K562 (cell line): ENCODE measurements around the gene CCK. TPM values are rescaled to one million over a fixed set of nuclear protein-coding genes. Genes with fewer than 3 reads are reported as not detected.

ENCODE experiments used
- ATAC-seq: fragments of 200-7000 bp; cut with Tn5 transposase; 3 replicates; pipeline ENCODE4 v1.9.1; 2020; ENCODE audit warnings: moderate library complexity
- BruUV-seq: library from RNA; stranded (reverse); fragments of 400-500 nt; replicated peaks from 2 replicates; lab custom pipeline; 2021; lab: Mats Ljungman, UMichigan
- CTCF ChIA-PET: fragments of 300-600 bp; formaldehyde crosslinking; extraction: SDS; loops from one replicate; lab custom pipeline; 2021; ENCODE audit warnings: low intra/inter-chr PET ratio; lab: Yijun Ruan, JAX
- POLR2A ChIA-PET: fragments of 300-600, 350-650 bp; sonication (Branson Sonifier 250); formaldehyde crosslinking; extraction: SDS; loops from one replicate; lab custom pipeline; 2021; ENCODE audit warnings: antibody characterized with exemption, inconsistent platforms; lab: Yijun Ruan, JAX
- DNase-seq, 4 experiments: peaks; one replicate each; pipeline versions ENCODE4 v3.0.0 to v3.0.0-alpha.2; 2011 to 2018; ENCODE audit warnings: low spot score in 3 of 4, mixed read lengths in 3 of 4; ENCODE audit errors: extremely low read depth in 1 of 4
- FAIRE-seq: peaks from 2 replicates; lab custom pipeline; 2011; peaks lifted over from hg19 to GRCh38; lab: Jason Lieb, UNC
- H2AFZ ChIP-seq: 2 replicates; pipeline ENCODE4 v1.6.0; 2011; ENCODE audit warnings: low read depth, low read length, control low read depth, inconsistent platforms
- H3K27ac ChIP-seq: fragments of 200-600 bp; 3 replicates; pipeline ENCODE4 v1.8.0; 2011; ENCODE audit warnings: low read depth, mild to moderate bottlenecking, control low read depth, inconsistent platforms, low read length, moderate library complexity, mixed read lengths; ENCODE audit errors: extremely low read depth
- H3K27me3 ChIP-seq, 2 experiments: fragments of 300-600 bp in 1 of 2; 2 replicates in 1 of 2; 3 replicates in 1 of 2; pipeline versions ENCODE4 v1.6.0 to v1.8.0; 2011; ENCODE audit warnings: inconsistent platforms in 2 of 2, low read length in 2 of 2, mild to moderate bottlenecking in 1 of 2, mixed read lengths in 1 of 2, moderate library complexity in 1 of 2; ENCODE audit not compliant: control insufficient read depth in 2 of 2, insufficient read depth in 2 of 2
- H3K36me3 ChIP-seq: fragments of 300-600 bp; 3 replicates; pipeline ENCODE4 v1.8.0; 2011; ENCODE audit warnings: mild to moderate bottlenecking, low read length, inconsistent platforms; ENCODE audit not compliant: control insufficient read depth, insufficient read depth
- H3K4me1 ChIP-seq, 2 experiments: fragments of 200-600 bp in 1 of 2; replicated peaks in 1 of 2; 2 replicates in 1 of 2; 3 replicates in 1 of 2; pipeline versions ENCODE4 v1.5.1 to v1.8.0; 2011; ENCODE audit warnings: inconsistent platforms in 2 of 2, low read length in 2 of 2, mild to moderate bottlenecking in 1 of 2, mixed read lengths in 1 of 2, moderate library complexity in 1 of 2; ENCODE audit not compliant: control insufficient read depth in 2 of 2, insufficient read depth in 2 of 2
- H3K4me2 ChIP-seq: 2 replicates; pipeline ENCODE4 v1.6.1; 2011; ENCODE audit warnings: low read length, control low read depth, inconsistent platforms, mixed read lengths; ENCODE audit not compliant: insufficient read depth
- H3K4me3 ChIP-seq: fragments of 200-600 bp; sonication (generic), shearing (Covaris generic); 2 replicates; pipeline ENCODE4 v1.5.1; 2016; ENCODE audit warnings: control low read depth, inconsistent platforms
- H3K79me2 ChIP-seq: fragments of 200-600 bp; 3 replicates; pipeline ENCODE4 v1.8.0; 2011; ENCODE audit warnings: low read length, inconsistent platforms; ENCODE audit not compliant: control insufficient read depth, insufficient read depth
- H3K9ac ChIP-seq, 2 experiments: 2 replicates each; pipeline versions ENCODE4 v1.6.0 to v1.6.1; 2011; ENCODE audit warnings: low read depth in 2 of 2, low read length in 2 of 2, control low read depth in 1 of 2, inconsistent platforms in 1 of 2, mild to moderate bottlenecking in 1 of 2, mixed read lengths in 1 of 2; ENCODE audit not compliant: insufficient read depth in 1 of 2
- H3K9me1 ChIP-seq: one replicate; pipeline ENCODE4 v1.6.0; 2011; ENCODE audit warnings: inconsistent platforms, mild to moderate bottlenecking, low read length, moderate library complexity; ENCODE audit not compliant: control insufficient read depth, insufficient read depth
- H3K9me3 ChIP-seq: replicated peaks from 2 replicates; pipeline ENCODE4 v1.5.1; 2011; ENCODE audit warnings: low read depth, low read length, inconsistent platforms; ENCODE audit not compliant: control insufficient read depth, insufficient read depth
- H4K20me1 ChIP-seq: replicated peaks from 2 replicates; pipeline ENCODE4 v1.6.1; 2011; ENCODE audit warnings: low read length, inconsistent platforms, mixed read lengths; ENCODE audit not compliant: control insufficient read depth, insufficient read depth
- ADNP ChIP-seq: fragments of 200-800 bp; sonication (Bioruptor generic); IDR thresholded peaks from 2 replicates; pipeline ENCODE4 v1.6.1; 2016; ENCODE audit warnings: missing genetic modification characterization, missing compliant biosample characterization
- ATF7 ChIP-seq: fragments of 450-650 bp; IDR thresholded peaks from 2 replicates; pipeline ENCODE4 v1.7.1; 2014; ENCODE audit warnings: mild to moderate bottlenecking, moderate library complexity
- CEBPB ChIP-seq: fragments of 450-650 bp; IDR thresholded peaks from 2 replicates; pipeline ENCODE4 v1.6.1; 2016; ENCODE audit warnings: missing genetic modification characterization, missing compliant biosample characterization
- KLF16 ChIP-seq: IDR thresholded peaks from 2 replicates; pipeline ENCODE4 v1.6.1; 2016; ENCODE audit warnings: antibody characterized with exemption
- MEF2A ChIP-seq: IDR thresholded peaks from 2 replicates; pipeline ENCODE4 v1.6.1; 2011; ENCODE audit warnings: low read depth, mild to moderate bottlenecking, low read length, moderate library complexity; ENCODE audit not compliant: control insufficient read depth
- NFXL1 ChIP-seq: fragments of 450-650 bp; formaldehyde crosslinking; IDR thresholded peaks from 2 replicates; pipeline ENCODE4 v1.4.0; 2021; ENCODE audit warnings: mild to moderate bottlenecking
- USF1 ChIP-seq: sonication (generic); formaldehyde crosslinking; IDR thresholded peaks from 2 replicates; pipeline ENCODE4 v1.9.0; 2022; ENCODE audit warnings: mild to moderate bottlenecking, missing genetic modification reagents
- ZNF165 ChIP-seq: fragments of 250-450 bp; sonication (Bioruptor Pico); IDR thresholded peaks from 2 replicates; pipeline ENCODE4 v1.4.0; 2020; ENCODE audit warnings: borderline replicate concordance
- ZNF239 ChIP-seq: fragments of 250-450 bp; sonication (Bioruptor Pico); IDR thresholded peaks from 2 replicates; pipeline ENCODE4 v1.4.0; 2020; ENCODE audit warnings: mild to moderate bottlenecking
- ZNF586 ChIP-seq: fragments of 450-650 bp; formaldehyde crosslinking; conservative IDR thresholded peaks from 2 replicates; pipeline ENCODE4 v1.4.0; 2020; ENCODE audit warnings: mild to moderate bottlenecking, moderate library complexity
- ZNF780A ChIP-seq: fragments of 250-450 bp; sonication (Bioruptor Pico); IDR thresholded peaks from 2 replicates; pipeline ENCODE4 v1.5.0; 2021; ENCODE audit warnings: mild to moderate bottlenecking
- WGBS: fragments of 100-300 bp; shearing (Covaris generic); methylation state at CpG from one replicate; pipeline ENCODE4 v1.1.6; 2016; ENCODE audit warnings: low coverage, mixed read lengths; ENCODE audit not compliant: insufficient coverage; ENCODE audit errors: missing lambda C conversion rate; 5-methylcytosine and 5-hydroxymethylcytosine counted together
- in situ Hi-C: fragments of 300-500 bp; cut with MboI; formaldehyde crosslinking; loops from 4 replicates; pipeline ENCODE4 v1.15.0; 2018; ENCODE audit warnings: inconsistent platforms, mixed read lengths
- intact Hi-C: fragments of 100-400 bp; cut with micrococcal nuclease; formaldehyde crosslinking; loops from 2 replicates; pipeline ENCODE4 v1.14.2; 2022
- polyA plus RNA-seq, 8 experiments: library from polyadenylated mRNA; depleted of rRNA in 4 of 8; stranded (reverse) in 5 of 8; unstranded in 3 of 8; fragments of >200 nt; fragmentation: Nextera tagmentation in 2 of 8; fragmentation: Illumina TruSeq in 1 of 8; extraction: Ambion mirVana in 2 of 8; extraction: Trizol in 1 of 8; gene quantifications; 2 replicates each; pipeline versions ENCODE4 v1.2.1 to v1.2.3, GENCODE V29; 2011 to 2014; ENCODE audit warnings: inconsistent platforms in 1 of 8, missing spikeins in 1 of 8
- total RNA-seq, 7 experiments: library from RNA; depleted of rRNA in 6 of 7; stranded (reverse); fragments of >200 nt in 6 of 7; fragmentation: Illumina TruSeq in 2 of 7; extraction: Trizol in 2 of 7; gene quantifications; 2 replicates each; pipeline versions ENCODE4 v1.2.1 to v1.2.3, GENCODE V29; 2011 to 2021; ENCODE audit warnings: low replicate concordance in 1 of 7

Gene CCK
- total and polyA plus RNA-seq, 9 of the 15 experiments (the other 6 are each of a cell fraction or from before 2014, with no cell fraction given): not detected

GRCh38 chr3:42290966-42291714 lies 25.2 kb upstream of the CCK start (continued):
- no peak for TF ChIP-seq ATF7
- no peak for TF ChIP-seq ZNF239 (CRISPR knock-in tag)
- no peak for TF ChIP-seq CEBPB
- no peak for TF ChIP-seq KLF16

DNA sequence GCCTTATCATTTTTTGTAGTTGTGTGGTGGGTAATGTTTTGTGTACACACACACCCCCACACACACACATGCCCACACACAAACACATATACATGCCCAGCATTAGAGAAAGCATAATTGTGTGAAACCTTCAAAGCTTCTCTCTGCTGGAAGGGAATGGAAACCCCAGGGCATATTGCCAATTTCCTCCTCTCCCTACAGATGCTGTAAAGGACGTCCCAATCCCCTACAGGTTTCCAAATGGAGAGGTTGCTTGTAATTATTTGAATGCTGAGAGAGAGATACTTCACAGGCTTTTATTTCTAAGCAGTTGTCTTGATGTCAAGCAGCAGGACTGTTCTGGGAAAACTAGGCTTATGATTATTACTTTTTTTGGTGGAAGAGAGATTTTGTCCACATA lies 23.0 kb upstream of the CCK start:
- Histone ChIP-seq H3K27ac (no peak overlapping the region), H3K4me1 (no peaks in the 10 kb centered on the region), H3K9me1 (no peaks in the 10 kb centered on the region), H3K4me3 (no peak overlapping the region), H3K9me3 (no peaks in the 10 kb centered on the region), H3K9ac (no peak overlapping the region), H3K36me3 (no peaks in the 10 kb centered on the region), H3K79me2 (no peaks in the 10 kb centered on the region), H3K4me2 (no peak overlapping the region), H3K27me3 (no peaks in the 10 kb centered on the region), H4K20me1 (no peaks in the 10 kb centered on the region), H2AFZ (no peak overlapping the region)
- ChIA-PET POLR2A (no interaction called here), CTCF (no interaction called here)
- ATAC-seq: no peak
- DNase-seq: no peak
- intact Hi-C loops: no loop called here
- no peak for FAIRE-seq
- in situ Hi-C loops: no loop called here
- no TSS peak for BruUV-seq
- WGBS: 0% methylated on average over 1 of the region's 1 CpG
- TF ChIP-seq ZNF780A (no peak), ZNF165 (no peak), USF1 (CRISPR knock-in tag) (no peak), ADNP (no peak), ZNF586 (no peak), MEF2A (no peak), NFXL1 (CRISPR knock-in tag) (no peak)
